Endothelial cell of umbilical vein (primary cell): ENCODE measurements around the gene DENND4B. TPM values are rescaled to one million over a fixed set of nuclear protein-coding genes. Genes with fewer than 3 reads are reported as not detected.

Source experiments
- BruUV-seq: library from RNA; stranded (reverse); fragments of 400-500 nt; replicated peaks from 2 replicates; lab custom pipeline; 2021; lab: Mats Ljungman, UMichigan
- CTCF ChIA-PET: fragments of 300-600, 350-600 bp; sonication (Branson Sonifier 250); formaldehyde crosslinking; loops from one replicate; lab custom pipeline; 2021; ENCODE audit warnings: antibody characterized with exemption, inconsistent platforms; lab: Charles Lee
- POLR2A ChIA-PET: fragments of 300-600, 350-600 bp; sonication (Branson Sonifier 250); formaldehyde crosslinking; loops from one replicate; lab custom pipeline; 2021; ENCODE audit warnings: antibody characterized with exemption, inconsistent platforms; lab: Charles Lee
- DNase-seq: peaks from one replicate; pipeline ENCODE4 v3.0.0-alpha.2; 2011; ENCODE audit warnings: low read depth, low spot score
- FAIRE-seq: peaks from 2 replicates; lab custom pipeline; 2011; peaks lifted over from hg19 to GRCh38; lab: Jason Lieb, UNC
- H2AFZ ChIP-seq: 2 replicates; pipeline ENCODE4 v1.6.0; 2012; ENCODE audit warnings: low read depth, low read length, control low read depth, inconsistent platforms
- H3K27ac ChIP-seq: 2 replicates; pipeline ENCODE4 v1.5.1; 2011; ENCODE audit warnings: low read depth, mild to moderate bottlenecking, control low read depth, low read length, moderate library complexity; ENCODE audit not compliant: insufficient read depth
- H3K27me3 ChIP-seq, 2 experiments: 2 replicates each; pipeline versions ENCODE4 v1.6.0 to v1.6.1; 2011; ENCODE audit warnings: low read length in 2 of 2, mixed read lengths in 1 of 2; ENCODE audit not compliant: control insufficient read depth in 2 of 2, insufficient read depth in 2 of 2
- H3K36me3 ChIP-seq, 2 experiments: 2 replicates in 1 of 2; 3 replicates in 1 of 2; pipeline ENCODE4 v1.5.1; 2011; ENCODE audit warnings: low read length in 2 of 2, mild to moderate bottlenecking in 1 of 2, moderate library complexity in 1 of 2; ENCODE audit not compliant: control insufficient read depth in 2 of 2, insufficient read depth in 2 of 2; ENCODE audit errors: extremely low read depth in 1 of 2
- H3K4me1 ChIP-seq: 3 replicates; pipeline ENCODE4 v1.5.1; 2011; ENCODE audit warnings: mild to moderate bottlenecking, low read length; ENCODE audit not compliant: control insufficient read depth, insufficient read depth; ENCODE audit errors: extremely low read depth
- H3K4me2 ChIP-seq: 2 replicates; pipeline ENCODE4 v1.6.1; 2011; ENCODE audit warnings: low read length, control low read depth, mixed read lengths; ENCODE audit not compliant: insufficient read depth
- H3K4me3 ChIP-seq, 3 experiments: fragments of 200-600 bp in 1 of 3; sonication (generic), shearing (Covaris generic) in 1 of 3; replicated peaks in 1 of 3; 2 replicates each; pipeline ENCODE4 v1.5.1; 2011 to 2016; ENCODE audit warnings: control low read depth in 3 of 3, low read length in 3 of 3, mild to moderate bottlenecking in 2 of 3, inconsistent platforms in 1 of 3, low read depth in 1 of 3, moderate library complexity in 1 of 3; ENCODE audit not compliant: insufficient read depth in 1 of 3
- H3K79me2 ChIP-seq: 2 replicates; pipeline ENCODE4 v1.6.0; 2012; ENCODE audit warnings: low read length, inconsistent platforms; ENCODE audit not compliant: control insufficient read depth, insufficient read depth
- H3K9ac ChIP-seq: replicated peaks from 2 replicates; pipeline ENCODE3; 2011; ENCODE audit warnings: low read length, control low read depth; ENCODE audit not compliant: insufficient read depth; ENCODE audit errors: extremely low read depth
- H3K9me1 ChIP-seq: replicated peaks from 3 replicates; pipeline ENCODE4 v1.6.0; 2011; ENCODE audit warnings: mild to moderate bottlenecking, low read length; ENCODE audit not compliant: control insufficient read depth, insufficient read depth; ENCODE audit errors: extremely low read depth
- H3K9me3 ChIP-seq: replicated peaks from 2 replicates; pipeline ENCODE4 v1.5.1; 2012; ENCODE audit warnings: low read length, inconsistent platforms; ENCODE audit not compliant: control insufficient read depth, insufficient read depth
- H4K20me1 ChIP-seq: replicated peaks from 2 replicates; pipeline ENCODE3; 2011; ENCODE audit warnings: mild to moderate bottlenecking, low read length; ENCODE audit not compliant: control insufficient read depth, insufficient read depth; ENCODE audit errors: extremely low read depth
- CTCF ChIP-seq, 2 donors: IDR thresholded peaks; 1 replicate in 1 of 2; 2 replicates in 1 of 2; pipeline ENCODE4 v1.5.1; 2011; ENCODE audit warnings: low read length in 2 of 2, mild to moderate bottlenecking in 2 of 2, moderate library complexity in 2 of 2, control low read depth in 1 of 2, inconsistent platforms in 1 of 2, low read depth in 1 of 2; ENCODE audit not compliant: insufficient read depth in 1 of 2; ENCODE audit errors: extremely low read depth in 1 of 2
- EZH2 ChIP-seq: IDR thresholded peaks from 2 replicates; pipeline ENCODE4 v1.6.1; 2012; ENCODE audit warnings: borderline replicate concordance, low read depth, mild to moderate bottlenecking, moderate library complexity, low read length, inconsistent platforms; ENCODE audit not compliant: severe bottlenecking
- FOS ChIP-seq: IDR thresholded peaks from 2 replicates; pipeline ENCODE4 v1.6.1; 2011; ENCODE audit warnings: mild to moderate bottlenecking, low read length, moderate library complexity, borderline replicate concordance; ENCODE audit not compliant: insufficient read depth
- GATA2 ChIP-seq: IDR thresholded peaks from 2 replicates; pipeline ENCODE4 v1.7.0; 2011; ENCODE audit warnings: low read depth, mild to moderate bottlenecking, moderate library complexity, mixed read lengths, low read length; ENCODE audit not compliant: insufficient read length, insufficient read depth
- JUN ChIP-seq: IDR thresholded peaks from 2 replicates; pipeline ENCODE4 v1.6.1; 2011; ENCODE audit warnings: borderline replicate concordance, low read depth; ENCODE audit not compliant: insufficient read length, insufficient read depth
- MAX ChIP-seq: IDR thresholded peaks from 2 replicates; pipeline ENCODE4 v1.6.1; 2011; ENCODE audit not compliant: insufficient read depth, insufficient read length
- MYC ChIP-seq: IDR thresholded peaks from one replicate; pipeline ENCODE4 v1.6.1; 2011; ENCODE audit warnings: mild to moderate bottlenecking, low read depth, low read length
- POLR2A ChIP-seq: IDR thresholded peaks from 2 replicates; pipeline ENCODE4 v1.6.1; 2012; ENCODE audit warnings: low read depth, mild to moderate bottlenecking, control low read depth, low read length
- POLR2AphosphoS5 ChIP-seq: IDR thresholded peaks from 2 replicates; pipeline ENCODE4 v1.6.1; 2012; ENCODE audit warnings: low read depth, mild to moderate bottlenecking, control low read depth, low read length, moderate library complexity; ENCODE audit not compliant: insufficient read depth
- dilution Hi-C: fragments of 300-500 bp; cut with MboI; formaldehyde crosslinking; loops from one replicate; pipeline ENCODE4 v1.15.0; 2019; ENCODE audit warnings: low sequenced_read_pairs; ENCODE audit not compliant: extremely low pct_ligation_motif_present
- intact Hi-C: fragments of 100-400 bp; cut with micrococcal nuclease; formaldehyde crosslinking; loops from one replicate; pipeline ENCODE4 v1.10.0; 2022
- polyA plus RNA-seq, 4 experiments: library from polyadenylated mRNA; depleted of rRNA in 3 of 4; stranded (reverse) in 3 of 4; unstranded in 1 of 4; fragments of >200 nt; gene quantifications; 2 replicates each; pipeline versions ENCODE4 v1.2.1 to v1.2.3, GENCODE V29; 2011 to 2012; ENCODE audit warnings: missing spikeins in 1 of 4
- total RNA-seq: library from RNA; stranded (reverse); gene quantifications from 2 replicates; pipeline ENCODE4 v1.2.3, GENCODE V29; 2021

The DENND4B gene
- total and polyA plus RNA-seq, 2 donors (not counting 3 experiments of a cell fraction or from before 2014, with no cell fraction given), result 35.6 to 57.8 TPM

- no peak overlapping the region for H3K4me2 ChIP-seq
- no peaks in the 10 kb centered on the region for H3K27me3 ChIP-seq
- H4K20me1 ChIP-seq, result no peaks in the 10 kb centered on the region
- H3K9me3 ChIP-seq, result no peaks in the 10 kb centered on the region
- ChIA-PET CTCF (no interaction called here), POLR2A (no interaction called here)
- peaks cover 5 to 44% of the 10 kb centered on the region in 2 experiments for H3K36me3 ChIP-seq
- intact Hi-C loops, result no loop called here
- dilution Hi-C loops, result no loop called here
- H3K4me3 ChIP-seq, result no peak overlapping the region
- DNase-seq (no peak), FAIRE-seq (no peak)
- H3K27ac ChIP-seq, result no peak overlapping the region
- H2AFZ ChIP-seq, result no peak overlapping the region
- no peaks in the 10 kb centered on the region for H3K9me1 ChIP-seq
- BruUV-seq, result no TSS peak
- TF ChIP-seq MAX (no peak), FOS (no peak), GATA2 (no peak), POLR2A (no peak), EZH2 (no peak), CTCF (IDR thresholded peaks at IDR 0.05; ENCODE audit: extremely low read depth in 1 of 2, insufficient read depth in 1 of 2, low read depth in 1 of 2, low read length in 2 of 2) (no peak), JUN (no peak), POLR2AphosphoS5 (no peak), MYC (no peak)
- no peaks in the 10 kb centered on the region for H3K79me2 ChIP-seq
- no peak overlapping the region for H3K9ac ChIP-seq
- H3K4me1 ChIP-seq, result peaks cover 11% of the 10 kb centered on the region
These were observed 13.1 kb downstream of the DENND4B start for GRCh38 chr1:153933430-153933829.
